HEK293 (cell line): ENCODE data around the gene TMEM130.

ENCODE experiments used
- CTCF ChIA-PET: fragments of 350-600 bp; formaldehyde crosslinking; extraction: SDS; loops from one replicate; lab custom pipeline; 2021; ENCODE audit warnings: antibody characterized with exemption; lab: Yijun Ruan, JAX
- POLR2A ChIA-PET: fragments of 300-600 bp; formaldehyde crosslinking; extraction: SDS; loops from one replicate; lab custom pipeline; 2020; ENCODE audit warnings: antibody characterized with exemption, inconsistent platforms; lab: Yijun Ruan, JAX
- H3K27ac ChIP-seq: fragments of 200-500 bp; sonication (Bioruptor generic); 2 replicates; pipeline ENCODE4 v1.5.1; 2014; ENCODE audit warnings: low read depth, low read length, control low read depth, inconsistent platforms; ENCODE audit errors: extremely low read depth
- H3K36me3 ChIP-seq, 2 experiments: fragments of 200-500 bp in 1 of 2; sonication (Bioruptor generic) in 1 of 2; 1 replicate in 1 of 2; 2 replicates in 1 of 2; pipeline ENCODE4 v1.5.1; 2014 to 2017; ENCODE audit warnings: inconsistent platforms in 2 of 2, low read length in 2 of 2; ENCODE audit not compliant: control insufficient read depth in 2 of 2, insufficient read depth in 1 of 2
- H3K4me1 ChIP-seq: fragments of 200-500 bp; sonication (Bioruptor generic); 2 replicates; pipeline ENCODE4 v1.5.1; 2014; ENCODE audit warnings: mild to moderate bottlenecking, low read length, inconsistent platforms; ENCODE audit not compliant: control insufficient read depth, insufficient read depth
- H3K4me3 ChIP-seq: 2 replicates; pipeline ENCODE4 v1.5.1; 2011; ENCODE audit warnings: low read depth, mild to moderate bottlenecking, control low read depth, low read length, moderate library complexity
- H3K9me3 ChIP-seq: fragments of 200-500 bp; sonication (Bioruptor generic); 2 replicates; pipeline ENCODE4 v1.5.1; 2014; ENCODE audit warnings: low read depth, low read length, inconsistent platforms; ENCODE audit not compliant: control insufficient read depth, insufficient read depth
- BCL11B ChIP-seq: fragments of 450-650 bp; formaldehyde crosslinking; IDR thresholded peaks from 2 replicates; pipeline ENCODE4 v1.5.1; 2016; ENCODE audit warnings: low read depth, missing biosample characterization, missing genetic modification characterization
- GLIS1 ChIP-seq: fragments of 450-650 bp; formaldehyde crosslinking; IDR thresholded peaks from 2 replicates; pipeline ENCODE4 v1.5.1; 2016; ENCODE audit warnings: missing biosample characterization, missing genetic modification characterization
- GLIS2 ChIP-seq: fragments of 450-650 bp; formaldehyde crosslinking; IDR thresholded peaks from 2 replicates; pipeline ENCODE4 v1.5.1; 2016; ENCODE audit warnings: missing biosample characterization, missing genetic modification characterization
- KLF9 ChIP-seq: fragments of 450-650 bp; formaldehyde crosslinking; IDR thresholded peaks from 2 replicates; pipeline ENCODE4 v1.5.1; 2016; ENCODE audit warnings: missing biosample characterization, missing genetic modification characterization, low read depth
- REPIN1 ChIP-seq: fragments of 450-650 bp; formaldehyde crosslinking; IDR thresholded peaks from 2 replicates; pipeline ENCODE4 v1.5.1; 2017; ENCODE audit warnings: missing biosample characterization, missing genetic modification characterization, low read depth
- SCRT2 ChIP-seq: fragments of 450-650 bp; formaldehyde crosslinking; IDR thresholded peaks from 2 replicates; pipeline ENCODE4 v1.5.1; 2016; ENCODE audit warnings: missing biosample characterization, missing genetic modification characterization
- SETDB1 ChIP-seq: IDR thresholded peaks from one replicate; pipeline ENCODE4 v1.6.1; 2017; ENCODE audit warnings: mild to moderate bottlenecking, low read length, moderate library complexity, mixed read lengths; ENCODE audit not compliant: insufficient read length
- TRIM28 ChIP-seq: IDR thresholded peaks from 2 replicates; pipeline ENCODE4 v1.6.1; 2011; ENCODE audit warnings: low read length, control low read depth, borderline replicate concordance
- ZBTB1 ChIP-seq: fragments of 450-650 bp; formaldehyde crosslinking; IDR thresholded peaks from 2 replicates; pipeline ENCODE4 v1.5.1; 2016; ENCODE audit warnings: missing biosample characterization, missing genetic modification characterization
- ZIC2 ChIP-seq: fragments of 450-650 bp; formaldehyde crosslinking; IDR thresholded peaks from 2 replicates; pipeline ENCODE4 v1.5.1; 2016; ENCODE audit warnings: missing biosample characterization, missing genetic modification characterization
- ZNF211 ChIP-seq: fragments of 450-650 bp; formaldehyde crosslinking; IDR thresholded peaks from 2 replicates; pipeline ENCODE4 v1.5.1; 2016; ENCODE audit warnings: low read depth, missing biosample characterization, missing genetic modification characterization
- ZNF223 ChIP-seq: fragments of 450-650 bp; formaldehyde crosslinking; IDR thresholded peaks from 2 replicates; pipeline ENCODE4 v1.5.1; 2016; ENCODE audit warnings: missing biosample characterization, missing genetic modification characterization
- ZNF280D ChIP-seq: fragments of 450-650 bp; formaldehyde crosslinking; IDR thresholded peaks from 2 replicates; pipeline ENCODE4 v1.5.1; 2016; ENCODE audit warnings: missing biosample characterization, missing genetic modification characterization
- ZNF311 ChIP-seq: fragments of 450-650 bp; formaldehyde crosslinking; IDR thresholded peaks from 2 replicates; pipeline ENCODE4 v1.5.1; 2017; ENCODE audit warnings: missing biosample characterization, missing genetic modification characterization, borderline replicate concordance
- ZNF324 ChIP-seq: fragments of 450-650 bp; formaldehyde crosslinking; IDR thresholded peaks from 2 replicates; pipeline ENCODE4 v1.5.1; 2016; ENCODE audit warnings: missing biosample characterization, missing genetic modification characterization
- ZNF416 ChIP-seq: fragments of 450-650 bp; formaldehyde crosslinking; IDR thresholded peaks from 2 replicates; pipeline ENCODE4 v1.5.1; 2016; ENCODE audit warnings: missing biosample characterization, missing genetic modification characterization
- ZNF423 ChIP-seq: fragments of 450-650 bp; formaldehyde crosslinking; IDR thresholded peaks from 2 replicates; pipeline ENCODE4 v1.5.1; 2016; ENCODE audit warnings: missing biosample characterization, missing genetic modification characterization
- ZNF473 ChIP-seq: fragments of 450-650 bp; formaldehyde crosslinking; IDR thresholded peaks from 2 replicates; pipeline ENCODE4 v1.5.1; 2017; ENCODE audit warnings: missing biosample characterization, missing genetic modification characterization
- ZNF514 ChIP-seq: fragments of 450-650 bp; formaldehyde crosslinking; IDR thresholded peaks from 2 replicates; pipeline ENCODE4 v1.5.1; 2016; ENCODE audit warnings: missing biosample characterization, missing genetic modification characterization
- ZNF580 ChIP-seq: fragments of 450-650 bp; formaldehyde crosslinking; IDR thresholded peaks from 2 replicates; pipeline ENCODE4 v1.5.1; 2016; ENCODE audit warnings: missing biosample characterization, missing genetic modification characterization
- ZNF621 ChIP-seq: fragments of 450-650 bp; formaldehyde crosslinking; IDR thresholded peaks from 2 replicates; pipeline ENCODE4 v1.5.1; 2017; ENCODE audit warnings: missing biosample characterization, missing genetic modification characterization
- ZNF623 ChIP-seq: fragments of 450-650 bp; formaldehyde crosslinking; IDR thresholded peaks from 2 replicates; pipeline ENCODE4 v1.5.1; 2016; ENCODE audit warnings: missing biosample characterization, missing genetic modification characterization
- ZNF626 ChIP-seq: fragments of 450-650 bp; sonication (Bioruptor Pico); formaldehyde crosslinking; IDR thresholded peaks from 2 replicates; pipeline ENCODE4 v1.5.1; 2018; ENCODE audit warnings: missing biosample characterization, missing genetic modification characterization, inconsistent platforms
- ZNF645 ChIP-seq: fragments of 450-650 bp; formaldehyde crosslinking; IDR thresholded peaks from 2 replicates; pipeline ENCODE4; 2016; ENCODE audit warnings: missing biosample characterization, missing genetic modification characterization
- ZNF670 ChIP-seq: fragments of 450-650 bp; formaldehyde crosslinking; IDR thresholded peaks from 2 replicates; pipeline ENCODE4 v1.5.1; 2016; ENCODE audit warnings: missing biosample characterization, missing genetic modification characterization, low read depth
- ZNF785 ChIP-seq: fragments of 450-650 bp; formaldehyde crosslinking; IDR thresholded peaks from 2 replicates; pipeline ENCODE4 v1.5.1; 2016; ENCODE audit warnings: missing biosample characterization, missing genetic modification characterization

TMEM130 gene

GRCh38 chr7:98802088-98802780 lies 67.6 kb downstream of the TMEM130 start (continued):
- TF ChIP-seq BCL11B (tag by site-specific recombination): no peak
- TF ChIP-seq ZNF311: no peak
- no peak for TF ChIP-seq ZNF324
- TF ChIP-seq REPIN1 (tag by site-specific recombination): no peak
- peak; percentile 86 for TF ChIP-seq ZIC2 (tag by site-specific recombination)
- TF ChIP-seq ZNF626 (tag by site-specific recombination): no peak
- no peak for TF ChIP-seq ZNF223
- no peak for TF ChIP-seq SETDB1
- TF ChIP-seq ZNF621 (tag by site-specific recombination): no peak
- TF ChIP-seq ZNF211 (tag by site-specific recombination): no peak
- TF ChIP-seq KLF9 (tag by site-specific recombination): no peak
- no peak for TF ChIP-seq ZNF280D (tag by site-specific recombination)
- no peak for TF ChIP-seq ZNF580 (tag by site-specific recombination)
- TF ChIP-seq ZBTB1 (tag by site-specific recombination): no peak
- TF ChIP-seq ZNF623: no peak
- TF ChIP-seq ZNF785 (tag by site-specific recombination): no peak
- TF ChIP-seq GLIS2 (tag by site-specific recombination): peak; percentile 56; the same call in 1 of the 2 replicates
- no peak for TF ChIP-seq ZNF645 (tag by site-specific recombination)
- no peak for TF ChIP-seq ZNF473 (tag by site-specific recombination)
- peak; percentile 91 for TF ChIP-seq GLIS1 (tag by site-specific recombination)
- no peak for TF ChIP-seq ZNF416 (tag by site-specific recombination)
- TF ChIP-seq ZNF670 (tag by site-specific recombination): no peak
- TF ChIP-seq ZNF423 (tag by site-specific recombination): peak; percentile 52; the same call in 1 of the 2 replicates
- no peak for TF ChIP-seq ZNF514 (tag by site-specific recombination)
- no peak for TF ChIP-seq SCRT2
- TF ChIP-seq, all 188 proteins: peak for 21

GRCh38 chr7:98800996-98801395 lies 68.8 kb downstream of the TMEM130 start:
- TF ChIP-seq SCRT2: no peak
- TF ChIP-seq SETDB1: peak; percentile 73
- TF ChIP-seq TRIM28: peak; percentile 39; the same call in 1 of the 2 replicates
- TF ChIP-seq, all 188 proteins: peak for 2
- Histone ChIP-seq H3K27ac (no peak overlapping the region), H3K9me3 (no peaks in the 10 kb centered on the region), H3K4me1 (peaks cover 3% of the 10 kb centered on the region; the same call in 1 of the 2 replicates), H3K4me3 (no peak overlapping the region), H3K36me3 (no peaks in the 10 kb centered on the region)
- POLR2A ChIA-PET: no interaction called here
- CTCF ChIA-PET: interaction anchor here (0.6 to 1.7 kb wide), 2 partner anchors 30 to 341 kb away, joined by 3 to 5 read pairs; no protein-coding TSS in a partner anchor
